SK-N-SH treated with all-trans-retinoic acid at 6 μM for 48 hours (cell line): ENCODE measurements around the gene IL36G.

Experiments
- ATAC-seq: fragments of 200-7000 bp; cut with Tn5 transposase; 3 replicates; pipeline ENCODE4 v1.9.1; 2020; ENCODE audit warnings: mild to moderate bottlenecking, moderate library complexity
- BACH2 ChIP-seq: fragments of 250-450 bp; sonication (Bioruptor Pico); IDR thresholded peaks from 2 replicates; pipeline ENCODE4 v1.9.0; 2021; ENCODE audit warnings: mild to moderate bottlenecking, borderline replicate concordance
- ESRRG ChIP-seq: fragments of 250-450 bp; sonication (Bioruptor Pico); IDR thresholded peaks from 2 replicates; pipeline ENCODE4 v1.6.1; 2021; ENCODE audit warnings: mild to moderate bottlenecking
- OSR1 ChIP-seq: fragments of 250-450 bp; sonication (Bioruptor Pico); IDR thresholded peaks from 2 replicates; pipeline ENCODE4 v1.8.0; 2022; ENCODE audit warnings: moderate library complexity, mild to moderate bottlenecking, inconsistent platforms
- PATZ1 ChIP-seq: fragments of 250-450 bp; sonication (Bioruptor Pico); IDR thresholded peaks from 2 replicates; pipeline ENCODE4 v1.8.0; 2020; ENCODE audit warnings: mild to moderate bottlenecking, moderate library complexity, borderline replicate concordance
- PPARA ChIP-seq: fragments of 250-450 bp; sonication (Bioruptor Pico); IDR thresholded peaks from 2 replicates; pipeline ENCODE4 v1.5.0; 2020; ENCODE audit warnings: mild to moderate bottlenecking, borderline replicate concordance
- RARB ChIP-seq: fragments of 250-450 bp; sonication (Bioruptor Pico); IDR thresholded peaks from 2 replicates; pipeline ENCODE4 v1.8.0; 2021; ENCODE audit warnings: mild to moderate bottlenecking, moderate library complexity
- TCF4 ChIP-seq: fragments of 250-450 bp; sonication (Bioruptor Pico); IDR thresholded peaks from 2 replicates; pipeline ENCODE4 v1.8.0; 2021; ENCODE audit warnings: mild to moderate bottlenecking, moderate library complexity, borderline replicate concordance
- TOX ChIP-seq: fragments of 250-450 bp; sonication (Bioruptor Pico); IDR thresholded peaks from 2 replicates; pipeline ENCODE4 v1.8.0; 2021; ENCODE audit warnings: mild to moderate bottlenecking, moderate library complexity, borderline replicate concordance
- ZC3H10 ChIP-seq: fragments of 250-450 bp; sonication (Bioruptor Pico); IDR thresholded peaks from 2 replicates; pipeline ENCODE4 v1.5.1; 2021; ENCODE audit warnings: mild to moderate bottlenecking, moderate library complexity
- ZFP3 ChIP-seq: fragments of 250-450 bp; sonication (Bioruptor Pico); IDR thresholded peaks from 2 replicates; pipeline ENCODE4 v1.5.0; 2020; ENCODE audit warnings: mild to moderate bottlenecking, moderate library complexity
- ZFP30 ChIP-seq: fragments of 450-650 bp; formaldehyde crosslinking; IDR thresholded peaks from 2 replicates; pipeline ENCODE4 v1.5.0; 2022; ENCODE audit warnings: mild to moderate bottlenecking, moderate library complexity
- ZNF70 ChIP-seq: fragments of 450-650 bp; formaldehyde crosslinking; IDR thresholded peaks from 2 replicates; pipeline ENCODE4 v1.5.0; 2020; ENCODE audit warnings: mild to moderate bottlenecking, moderate library complexity
- ZNF8 ChIP-seq: fragments of 450-650 bp; formaldehyde crosslinking; IDR thresholded peaks from 2 replicates; pipeline ENCODE4 v1.5.0; 2020; ENCODE audit warnings: mild to moderate bottlenecking, moderate library complexity
- TF ChIP-seq, protein P1 (sequence below): fragments of 250-450 bp; sonication (Bioruptor Pico); IDR thresholded peaks from 2 replicates; pipeline ENCODE4 v1.5.1; 2020; ENCODE audit warnings: low read depth, mild to moderate bottlenecking, moderate library complexity
- TF ChIP-seq, protein P2 (sequence below): fragments of 250-450 bp; sonication (Bioruptor Pico); IDR thresholded peaks from 2 replicates; pipeline ENCODE4 v1.8.0; 2021; ENCODE audit warnings: low read depth, mild to moderate bottlenecking, moderate library complexity, borderline replicate concordance
- TF ChIP-seq, protein P3 (sequence below): fragments of 250-450 bp; sonication (Bioruptor Pico); IDR thresholded peaks from 2 replicates; pipeline ENCODE4 v1.5.0; 2020; ENCODE audit warnings: mild to moderate bottlenecking, moderate library complexity

Gene IL36G

DNA sequence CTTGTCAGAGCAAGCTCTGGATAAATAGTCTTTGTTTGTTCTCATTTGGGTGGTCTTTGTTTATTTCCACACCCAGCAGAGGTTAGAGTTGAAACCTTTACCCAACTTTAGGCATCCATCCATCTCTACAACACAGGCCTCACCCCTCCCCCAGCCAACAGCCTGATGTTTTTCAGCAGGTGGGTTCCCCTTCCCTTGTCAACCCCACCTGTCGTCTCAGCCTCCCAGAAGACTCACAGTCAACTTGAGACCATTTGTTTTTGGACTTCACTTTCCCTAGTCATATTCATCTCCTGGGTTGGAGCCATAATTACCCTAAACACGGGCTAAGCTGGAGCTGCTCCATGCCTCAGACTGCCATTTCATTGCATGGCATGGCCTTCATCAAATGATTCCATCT lies 31.7 kb upstream of the IL36G start:
- no peak for TF ChIP-seq OSR1 (CRISPR knock-in tag)
- no peak for TF ChIP-seq ZFP3 (CRISPR knock-in tag)
- no peak for TF ChIP-seq ZC3H10 (CRISPR knock-in tag)
- TF ChIP-seq PPARA (CRISPR knock-in tag): no peak
- no peak for TF ChIP-seq BACH2 (CRISPR knock-in tag)
- no peak for TF ChIP-seq ZNF70 (CRISPR knock-in tag)
- TF ChIP-seq, protein P1, sequence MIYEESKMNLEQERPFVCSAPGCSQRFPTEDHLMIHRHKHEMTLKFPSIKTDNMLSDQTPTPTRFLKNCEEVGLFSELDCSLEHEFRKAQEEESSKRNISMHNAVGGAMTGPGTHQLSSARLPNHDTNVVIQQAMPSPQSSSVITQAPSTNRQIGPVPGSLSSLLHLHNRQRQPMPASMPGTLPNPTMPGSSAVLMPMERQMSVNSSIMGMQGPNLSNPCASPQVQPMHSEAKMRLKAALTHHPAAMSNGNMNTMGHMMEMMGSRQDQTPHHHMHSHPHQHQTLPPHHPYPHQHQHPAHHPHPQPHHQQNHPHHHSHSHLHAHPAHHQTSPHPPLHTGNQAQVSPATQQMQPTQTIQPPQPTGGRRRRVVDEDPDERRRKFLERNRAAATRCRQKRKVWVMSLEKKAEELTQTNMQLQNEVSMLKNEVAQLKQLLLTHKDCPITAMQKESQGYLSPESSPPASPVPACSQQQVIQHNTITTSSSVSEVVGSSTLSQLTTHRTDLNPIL (CRISPR knock-in tag): no peak
- TF ChIP-seq ZFP30: no peak
- no peak for TF ChIP-seq RARB (CRISPR knock-in tag)
- no peak for TF ChIP-seq ZNF8
- TF ChIP-seq, protein P2, sequence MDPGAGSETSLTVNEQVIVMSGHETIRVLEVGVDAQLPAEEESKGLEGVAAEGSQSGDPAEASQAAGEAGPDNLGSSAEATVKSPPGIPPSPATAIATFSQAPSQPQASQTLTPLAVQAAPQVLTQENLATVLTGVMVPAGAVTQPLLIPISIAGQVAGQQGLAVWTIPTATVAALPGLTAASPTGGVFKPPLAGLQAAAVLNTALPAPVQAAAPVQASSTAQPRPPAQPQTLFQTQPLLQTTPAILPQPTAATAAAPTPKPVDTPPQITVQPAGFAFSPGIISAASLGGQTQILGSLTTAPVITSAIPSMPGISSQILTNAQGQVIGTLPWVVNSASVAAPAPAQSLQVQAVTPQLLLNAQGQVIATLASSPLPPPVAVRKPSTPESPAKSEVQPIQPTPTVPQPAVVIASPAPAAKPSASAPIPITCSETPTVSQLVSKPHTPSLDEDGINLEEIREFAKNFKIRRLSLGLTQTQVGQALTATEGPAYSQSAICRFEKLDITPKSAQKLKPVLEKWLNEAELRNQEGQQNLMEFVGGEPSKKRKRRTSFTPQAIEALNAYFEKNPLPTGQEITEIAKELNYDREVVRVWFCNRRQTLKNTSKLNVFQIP (CRISPR knock-in tag): no peak
- no peak for TF ChIP-seq TOX (CRISPR knock-in tag)
- TF ChIP-seq, protein P3, sequence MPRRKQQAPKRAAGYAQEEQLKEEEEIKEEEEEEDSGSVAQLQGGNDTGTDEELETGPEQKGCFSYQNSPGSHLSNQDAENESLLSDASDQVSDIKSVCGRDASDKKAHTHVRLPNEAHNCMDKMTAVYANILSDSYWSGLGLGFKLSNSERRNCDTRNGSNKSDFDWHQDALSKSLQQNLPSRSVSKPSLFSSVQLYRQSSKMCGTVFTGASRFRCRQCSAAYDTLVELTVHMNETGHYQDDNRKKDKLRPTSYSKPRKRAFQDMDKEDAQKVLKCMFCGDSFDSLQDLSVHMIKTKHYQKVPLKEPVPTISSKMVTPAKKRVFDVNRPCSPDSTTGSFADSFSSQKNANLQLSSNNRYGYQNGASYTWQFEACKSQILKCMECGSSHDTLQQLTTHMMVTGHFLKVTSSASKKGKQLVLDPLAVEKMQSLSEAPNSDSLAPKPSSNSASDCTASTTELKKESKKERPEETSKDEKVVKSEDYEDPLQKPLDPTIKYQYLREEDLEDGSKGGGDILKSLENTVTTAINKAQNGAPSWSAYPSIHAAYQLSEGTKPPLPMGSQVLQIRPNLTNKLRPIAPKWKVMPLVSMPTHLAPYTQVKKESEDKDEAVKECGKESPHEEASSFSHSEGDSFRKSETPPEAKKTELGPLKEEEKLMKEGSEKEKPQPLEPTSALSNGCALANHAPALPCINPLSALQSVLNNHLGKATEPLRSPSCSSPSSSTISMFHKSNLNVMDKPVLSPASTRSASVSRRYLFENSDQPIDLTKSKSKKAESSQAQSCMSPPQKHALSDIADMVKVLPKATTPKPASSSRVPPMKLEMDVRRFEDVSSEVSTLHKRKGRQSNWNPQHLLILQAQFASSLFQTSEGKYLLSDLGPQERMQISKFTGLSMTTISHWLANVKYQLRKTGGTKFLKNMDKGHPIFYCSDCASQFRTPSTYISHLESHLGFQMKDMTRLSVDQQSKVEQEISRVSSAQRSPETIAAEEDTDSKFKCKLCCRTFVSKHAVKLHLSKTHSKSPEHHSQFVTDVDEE (CRISPR knock-in tag): no peak
- TF ChIP-seq TCF4 (CRISPR knock-in tag): no peak
- no peak for TF ChIP-seq PATZ1 (CRISPR knock-in tag)
- ATAC-seq: no peak

DNA sequence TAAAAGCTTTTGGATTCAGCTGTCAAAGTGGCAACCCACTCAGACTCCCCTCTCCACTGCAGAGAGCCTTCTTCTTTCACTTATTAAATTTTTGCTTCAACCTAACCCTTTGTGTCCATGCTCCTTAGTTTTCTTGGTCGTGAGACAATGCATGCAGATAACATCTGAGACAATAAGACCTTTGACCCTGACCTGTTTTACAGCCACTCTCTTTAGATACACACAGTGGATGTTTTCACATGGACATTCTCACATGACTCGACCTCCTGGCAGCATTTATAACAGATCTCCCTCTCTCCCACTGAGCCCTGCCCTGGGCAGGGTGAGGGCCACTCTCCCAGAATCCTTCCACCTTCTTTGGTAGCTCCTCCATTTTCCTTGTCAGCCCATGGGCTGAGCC lies 30.4 kb upstream of the IL36G start:
- no peak for TF ChIP-seq PATZ1 (CRISPR knock-in tag)
- ATAC-seq: no peak

DNA sequence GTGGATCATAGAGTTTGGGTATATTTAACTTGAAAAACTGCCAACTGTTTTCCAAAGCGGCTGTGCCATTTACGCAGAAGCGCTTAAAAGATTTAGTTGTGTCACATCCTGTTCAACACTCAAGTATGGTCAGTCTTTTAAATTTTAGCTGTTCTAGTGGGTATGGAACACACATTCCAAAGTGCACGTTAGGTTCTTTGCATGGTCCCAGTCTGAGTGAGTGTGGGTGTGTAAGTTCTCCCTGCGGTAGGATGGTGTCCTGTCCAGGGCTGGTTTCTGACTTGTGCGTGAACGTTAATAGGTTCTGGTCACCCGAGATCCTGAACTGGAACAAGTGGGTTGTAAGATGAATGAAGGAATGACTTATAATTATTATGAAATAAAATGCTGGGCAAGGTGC lies 28.4 kb upstream of the IL36G start:
- no peak for ATAC-seq
- TF ChIP-seq ESRRG (CRISPR knock-in tag) (no peak), ZFP30 (no peak), RARB (CRISPR knock-in tag) (no peak), TOX (CRISPR knock-in tag) (no peak), PPARA (CRISPR knock-in tag) (no peak), PATZ1 (CRISPR knock-in tag) (no peak), ZFP3 (CRISPR knock-in tag) (no peak), BACH2 (CRISPR knock-in tag) (no peak)
- TF ChIP-seq, all 23 proteins: peak for 0
